ENCODE results near the gene PCDHGB3. TPM values are rescaled to one million over a fixed set of nuclear protein-coding genes. Genes with fewer than 3 reads are reported as not detected.

Gene PCDHGB3
- total RNA-seq, 1 experiment from 2014 or later: 1.6 TPM

GRCh38 chr5:141373673-141374317 lies 3.8 kb downstream of the PCDHGB3 start, which contains the start of gene PCDHGA6:
Gene PCDHGA6 (plus strand): TSS chr5:141373891. CDS start chr5:141374084, 193 bp downstream.
- Mint-ChIP-seq H3K27ac (no peak within 1 kb of the TSS; a peak in 1 of 7 replicates), H3K36me3 (ENCODE audit: insufficient read depth in 1 of 3, low read depth in 3 of 3) (peaks cover 33 to 52% (median 50%) of the 10 kb centered on the region in 3 experiments), H3K4me3 (no peak within 1 kb of the TSS), H3K4me1 (no peaks in the 10 kb centered on the region), H3K27me3 (ENCODE audit: low read depth) (peaks cover 9% of the 10 kb centered on the region), H3K9me3 (peaks cover 57 to 69% of the 10 kb centered on the region in 2 experiments)
- H2BK5ac ChIP-seq (ENCODE audit: insufficient read length, low read length): no peak within 1 kb of the TSS
- peak; percentile 20; the same call in 1 of the 3 replicates for TF ChIP-seq CTCF (conservative IDR thresholded peaks at IDR 0.05)
- no peak within 1 kb of the TSS for H2BK12ac ChIP-seq (ENCODE audit: insufficient read length, low read depth, low read length)
- no peak within 1 kb of the TSS for H2BK120ac ChIP-seq (ENCODE audit: low read depth, low read length, poor library complexity, severe bottlenecking)
- H3K18ac ChIP-seq (ENCODE audit: insufficient read length, low read depth, low read length): no peak within 1 kb of the TSS
- H3K14ac ChIP-seq (ENCODE audit: insufficient read depth, low read length): no peak within 1 kb of the TSS
- peaks cover 34% of the 10 kb centered on the region for H3K9me3 ChIP-seq (ENCODE audit: control insufficient read depth, low read depth, low read length)
- no peaks in the 10 kb centered on the region for H3K27me3 ChIP-seq (ENCODE audit: insufficient read depth, low read length)
- no peak within 1 kb of the TSS for H2AK5ac ChIP-seq (ENCODE audit: insufficient read length, low read length)
- H4K20me1 ChIP-seq (ENCODE audit: control insufficient read depth, insufficient read depth, insufficient read length): no peaks in the 10 kb centered on the region
- H3K4me2 ChIP-seq (ENCODE audit: insufficient read depth, insufficient read length, low read length): no peak within 1 kb of the TSS
- H3K27ac ChIP-seq (ENCODE audit: insufficient read length, low read depth, low read length): no peak within 1 kb of the TSS
- WGBS (ENCODE audit: extremely low coverage, insufficient read length, low lambda C conversion rate): no CpG with 5 or more reads among the region's 27 CpGs
- DNase-seq: no peak
- no peak within 1 kb of the TSS for H4K8ac ChIP-seq (replicated peaks; ENCODE audit: insufficient read length, low read depth, low read length)
- no peak within 1 kb of the TSS for H3T11ph ChIP-seq (ENCODE audit: low read length)
- no peak within 1 kb of the TSS for H2BK20ac ChIP-seq (ENCODE audit: low read depth, low read length, poor library complexity, severe bottlenecking)
- H3K4me1 ChIP-seq (ENCODE audit: insufficient read depth, low read length): no peaks in the 10 kb centered on the region
- no peaks in the 10 kb centered on the region for H3K79me2 ChIP-seq (ENCODE audit: insufficient read depth, low read length)
- H4K5ac ChIP-seq (ENCODE audit: insufficient read length, low read depth, low read length): no peak within 1 kb of the TSS
- H3K79me1 ChIP-seq (ENCODE audit: insufficient read depth, low read depth, low read length, poor library complexity, severe bottlenecking): no peaks in the 10 kb centered on the region
- H3K23ac ChIP-seq (ENCODE audit: insufficient read length, low read depth, low read length): no peak within 1 kb of the TSS
- no peak within 1 kb of the TSS for H3K56ac ChIP-seq (ENCODE audit: insufficient read length, low read depth, low read length)
- no peak within 1 kb of the TSS for H2AFZ ChIP-seq (ENCODE audit: low read length)
- H3K4ac ChIP-seq (ENCODE audit: low read depth, low read length): no peak within 1 kb of the TSS
- H2BK15ac ChIP-seq (ENCODE audit: low read depth, low read length): no peak within 1 kb of the TSS
- H3K9ac ChIP-seq (ENCODE audit: extremely low read depth, insufficient read length, low read length): no peak within 1 kb of the TSS
- H4K91ac ChIP-seq (ENCODE audit: insufficient read length, low read depth, low read length): no peak within 1 kb of the TSS
- no peaks in the 10 kb centered on the region for H3K23me2 ChIP-seq (ENCODE audit: insufficient read length, low read depth, low read length, poor library complexity, severe bottlenecking)

All from H9 (cell line).